Naive B cell (primary cell): ENCODE results near the gene ACVR1. TPM values are rescaled to one million over a fixed set of nuclear protein-coding genes. Genes with fewer than 3 reads are reported as not detected.
"Not testable (repeated sequence)": the region's sequence is repeated elsewhere in the genome, so short reads cannot be mapped to it uniquely, and the experiment has no call there.

Source experiments
- ATAC-seq, 2 donors: fragments of 150-1000 bp; cut with Tn5 transposase; 2 replicates each; pipeline ENCODE4 v1.10.0; 2021; ENCODE audit warnings: low read depth in 2 of 2, mild to moderate bottlenecking in 2 of 2, moderate library complexity in 2 of 2
- DNase-seq: peaks from one replicate; pipeline ENCODE4 v3.0.0; 2022
- H3K27ac Mint-ChIP-seq, 6 donors: one replicate each; pipeline ENCODE4 v1.8.0; 2020 to 2022; ENCODE audit warnings: mild to moderate bottlenecking in 6 of 6, mixed read lengths in 6 of 6, moderate library complexity in 5 of 6, inconsistent platforms in 2 of 6
- H3K27me3 Mint-ChIP-seq, 3 donors: one replicate each; pipeline ENCODE4 v1.8.0; 2021 to 2022; ENCODE audit warnings: mixed read lengths in 3 of 3, mild to moderate bottlenecking in 1 of 3
- H3K36me3 Mint-ChIP-seq, 2 donors: one replicate each; pipeline ENCODE4 v1.8.0; 2020 to 2022; ENCODE audit warnings: mixed read lengths in 2 of 2, inconsistent platforms in 1 of 2, mild to moderate bottlenecking in 1 of 2
- H3K4me1 Mint-ChIP-seq, 3 donors: one replicate each; pipeline ENCODE4 v1.8.0; 2020 to 2022; ENCODE audit warnings: mixed read lengths in 3 of 3, inconsistent platforms in 1 of 3, mild to moderate bottlenecking in 1 of 3, moderate library complexity in 1 of 3
- H3K4me3 Mint-ChIP-seq, 8 donors: one replicate each; pipeline ENCODE4 v1.8.0; 2020 to 2022; ENCODE audit warnings: mild to moderate bottlenecking in 8 of 8, mixed read lengths in 8 of 8, moderate library complexity in 8 of 8, inconsistent platforms in 2 of 8
- H3K9me3 Mint-ChIP-seq, 7 donors: one replicate each; pipeline ENCODE4 v1.8.0; 2020 to 2022; ENCODE audit warnings: mixed read lengths in 7 of 7, mild to moderate bottlenecking in 5 of 7, inconsistent platforms in 2 of 7, moderate library complexity in 1 of 7
- polyA plus RNA-seq, 6 donors: library from polyadenylated mRNA; unstranded; fragments of 300-500 nt; fragmentation: Illumina TruSeq; gene quantifications; one replicate each; pipeline ENCODE4 v1.2.3, GENCODE V29; 2021; ENCODE audit warnings: low read depth in 6 of 6

The ACVR1 gene
- polyA plus RNA-seq, 6 donors from 2014 or later, result 1.1 to 2.8 (median 1.6) TPM; not detected in 1

GRCh38 chr2:157759855-157760254 is 116.3 kb downstream of the ACVR1 start:
- no peak overlapping the region for H3K27ac Mint-ChIP-seq
- no peaks in the 10 kb centered on the region for H3K27me3 Mint-ChIP-seq
- no peak for ATAC-seq
- H3K4me1 Mint-ChIP-seq, result peaks cover 0 to 7% (median 4%) of the 10 kb centered on the region in 3 donors
- H3K4me3 Mint-ChIP-seq, result no peak overlapping the region
- H3K9me3 Mint-ChIP-seq, result peaks cover 0 to 23% (median 17%) of the 10 kb centered on the region in 7 donors
- peaks cover 27 to 38% of the 10 kb centered on the region in 2 donors for H3K36me3 Mint-ChIP-seq
- no peak for DNase-seq

GRCh38 chr2:157758586-157758985 is 117.5 kb downstream of the ACVR1 start:
- no peak overlapping the region for H3K27ac Mint-ChIP-seq
- peaks cover 0 to 23% (median 17%) of the 10 kb centered on the region in 7 donors for H3K9me3 Mint-ChIP-seq
- H3K36me3 Mint-ChIP-seq, result peaks cover 29 to 45% of the 10 kb centered on the region in 2 donors
- H3K27me3 Mint-ChIP-seq, result no peaks in the 10 kb centered on the region
- H3K4me3 Mint-ChIP-seq, result no peak overlapping the region
- DNase-seq (no peak), ATAC-seq (no peak)
- H3K4me1 Mint-ChIP-seq, result peaks cover 0 to 7% (median 4%) of the 10 kb centered on the region in 3 donors

GRCh38 chr2:157757500-157757899 is 118.6 kb downstream of the ACVR1 start:
- Mint-ChIP-seq H3K36me3 (peaks cover 29 to 51% of the 10 kb centered on the region in 2 donors), H3K27ac (peak overlapping the region in 1 of 6 donors; percentile 50), H3K4me3 (no peak overlapping the region), H3K4me1 (peaks cover 0 to 7% (median 4%) of the 10 kb centered on the region in 3 donors), H3K27me3 (no peaks in the 10 kb centered on the region), H3K9me3 (peaks cover 0 to 23% (median 17%) of the 10 kb centered on the region in 7 donors)
- ATAC-seq, result no peak
- no peak for DNase-seq

GRCh38 chr2:157756447-157756846 is 119.7 kb downstream of the ACVR1 start:
- H3K9me3 Mint-ChIP-seq, result peaks cover 0 to 23% (median 17%) of the 10 kb centered on the region in 7 donors
- ATAC-seq, H3K27ac Mint-ChIP-seq, DNase-seq, H3K4me1 Mint-ChIP-seq, H3K4me3 Mint-ChIP-seq, H3K27me3 Mint-ChIP-seq: not testable (repeated sequence)
- peaks cover 29 to 53% of the 10 kb centered on the region in 2 donors for H3K36me3 Mint-ChIP-seq

GRCh38 chr2:157751462-157752058 is 124.6 kb downstream of the ACVR1 start:
- Mint-ChIP-seq H3K4me3 (no peak overlapping the region), H3K4me1 (no peaks in the 10 kb centered on the region), H3K27ac (peak overlapping the region in 1 of 6 donors; percentile 89), H3K27me3 (no peaks in the 10 kb centered on the region), H3K9me3 (peaks cover 0 to 12% (median 7%) of the 10 kb centered on the region in 7 donors), H3K36me3 (peaks cover 29 to 39% of the 10 kb centered on the region in 2 donors)
- no peak for DNase-seq
- ATAC-seq, result no peak

- H3K27ac Mint-ChIP-seq, result no peak overlapping the region
- H3K36me3 Mint-ChIP-seq, result peaks cover 10 to 26% of the 10 kb centered on the region in 2 donors
- ATAC-seq (no peak), DNase-seq (no peak)
- H3K4me3 Mint-ChIP-seq, result no peak overlapping the region
- H3K27me3 Mint-ChIP-seq, result no peaks in the 10 kb centered on the region
- H3K9me3 Mint-ChIP-seq, result no peaks in the 10 kb centered on the region
- no peaks in the 10 kb centered on the region for H3K4me1 Mint-ChIP-seq
These were observed 126.4 kb downstream of the ACVR1 start for GRCh38 chr2:157749684-157750083.

GRCh38 chr2:157748371-157749142 is 127.6 kb downstream of the ACVR1 start:
- Mint-ChIP-seq H3K36me3 (peaks cover 10 to 19% of the 10 kb centered on the region in 2 donors), H3K27me3 (no peaks in the 10 kb centered on the region), H3K27ac (no peak overlapping the region), H3K9me3 (no peaks in the 10 kb centered on the region), H3K4me1 (no peaks in the 10 kb centered on the region), H3K4me3 (no peak overlapping the region)
- DNase-seq (no peak), ATAC-seq (no peak)

- Mint-ChIP-seq H3K4me3 (no peak overlapping the region), H3K36me3 (peaks cover 10 to 17% of the 10 kb centered on the region in 2 donors), H3K9me3 (no peaks in the 10 kb centered on the region), H3K4me1 (no peaks in the 10 kb centered on the region), H3K27me3 (no peaks in the 10 kb centered on the region), H3K27ac (no peak overlapping the region)
- no peak for DNase-seq
- ATAC-seq, result no peak
These were observed 128.3 kb downstream of the ACVR1 start for GRCh38 chr2:157747695-157748370.

- peaks cover 10 to 11% of the 10 kb centered on the region in 2 donors for H3K36me3 Mint-ChIP-seq
- no peak overlapping the region for H3K4me3 Mint-ChIP-seq
- H3K4me1 Mint-ChIP-seq, result no peaks in the 10 kb centered on the region
- no peak for ATAC-seq
- H3K9me3 Mint-ChIP-seq, result no peaks in the 10 kb centered on the region
- no peaks in the 10 kb centered on the region for H3K27me3 Mint-ChIP-seq
- DNase-seq, result no peak
- no peak overlapping the region for H3K27ac Mint-ChIP-seq
These were observed 128.8 kb downstream of the ACVR1 start for GRCh38 chr2:157747280-157747679.

GRCh38 chr2:157746234-157746950 is 129.7 kb downstream of the ACVR1 start:
- ATAC-seq (no peak), DNase-seq (no peak)
- Mint-ChIP-seq H3K27ac (no peak overlapping the region), H3K36me3 (peaks cover 10 to 11% of the 10 kb centered on the region in 2 donors), H3K9me3 (no peaks in the 10 kb centered on the region), H3K4me1 (no peaks in the 10 kb centered on the region), H3K27me3 (no peaks in the 10 kb centered on the region), H3K4me3 (no peak overlapping the region)

GRCh38 chr2:157744571-157745076 is 131.5 kb downstream of the ACVR1 start:
- peaks cover 0 to 5% of the 10 kb centered on the region in 2 donors for H3K36me3 Mint-ChIP-seq
- H3K4me1 Mint-ChIP-seq, result no peaks in the 10 kb centered on the region
- ATAC-seq (no peak), DNase-seq (no peak)
- no peaks in the 10 kb centered on the region for H3K9me3 Mint-ChIP-seq
- H3K27ac Mint-ChIP-seq, result no peak overlapping the region
- no peak overlapping the region for H3K4me3 Mint-ChIP-seq
- H3K27me3 Mint-ChIP-seq, result no peaks in the 10 kb centered on the region

GRCh38 chr2:157743051-157743450 is 133.1 kb downstream of the ACVR1 start:
- no peaks in the 10 kb centered on the region for H3K4me1 Mint-ChIP-seq
- H3K36me3 Mint-ChIP-seq, result peaks cover 4 to 8% of the 10 kb centered on the region in 2 donors
- DNase-seq (no peak), ATAC-seq (no peak)
- H3K4me3 Mint-ChIP-seq, result no peak overlapping the region
- H3K9me3 Mint-ChIP-seq, result no peaks in the 10 kb centered on the region
- no peaks in the 10 kb centered on the region for H3K27me3 Mint-ChIP-seq
- H3K27ac Mint-ChIP-seq, result peak overlapping the region in 1 of 6 donors; percentile 36
